GM19455 (cell line): ENCODE results near the gene HDAC4.
"Not testable (repeated sequence)": the region's sequence is repeated elsewhere in the genome, so short reads cannot be mapped to it uniquely, and the experiment has no call there.

Source experiments
- ATAC-seq: cut with Tn5 transposase; IDR thresholded peaks from one replicate; pipeline ENCODE4 v1.9.1; 2021; ENCODE audit not compliant: unreplicated experiment

Gene HDAC4

DNA sequence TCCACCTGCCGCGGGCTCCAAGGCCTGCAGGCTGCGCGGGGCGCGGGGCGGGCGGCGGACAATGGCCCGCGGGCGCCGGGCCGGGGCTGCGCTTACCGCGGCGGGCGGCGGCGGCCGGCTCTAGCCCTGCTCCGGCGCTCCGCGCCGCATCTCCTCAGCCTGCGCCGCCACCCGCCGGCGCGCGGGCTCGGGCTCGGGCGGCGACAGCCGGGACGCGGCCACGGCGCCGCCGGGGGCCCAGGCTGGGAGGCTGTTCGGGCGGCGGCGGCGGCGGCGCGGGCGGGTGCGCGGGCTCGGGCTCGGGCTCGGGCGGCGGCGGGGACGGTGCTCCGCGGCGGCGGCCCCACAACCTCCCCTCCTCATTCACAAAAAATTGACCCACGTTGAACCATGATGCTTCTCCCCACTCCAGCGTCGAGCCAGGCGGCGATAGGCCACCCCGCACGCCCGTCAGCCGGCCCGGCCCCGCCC lies at the start of gene HDAC4:
Gene HDAC4 (minus strand): TSS at position 425 of the 471 bp plus-strand sequence. CDS start 48,321 bp downstream, outside the sequence.
- peak; percentile 7 for ATAC-seq

GRCh38 chr2:239449468-239449867 lies 48.6 kb upstream of the HDAC4 start:
- not testable (repeated sequence) for ATAC-seq

GRCh38 chr2:239445771-239446524 lies 45.1 kb upstream of the HDAC4 start:
- ATAC-seq = no peak

GRCh38 chr2:239444626-239445577 lies 44.1 kb upstream of the HDAC4 start:
- ATAC-seq = no peak

DNA sequence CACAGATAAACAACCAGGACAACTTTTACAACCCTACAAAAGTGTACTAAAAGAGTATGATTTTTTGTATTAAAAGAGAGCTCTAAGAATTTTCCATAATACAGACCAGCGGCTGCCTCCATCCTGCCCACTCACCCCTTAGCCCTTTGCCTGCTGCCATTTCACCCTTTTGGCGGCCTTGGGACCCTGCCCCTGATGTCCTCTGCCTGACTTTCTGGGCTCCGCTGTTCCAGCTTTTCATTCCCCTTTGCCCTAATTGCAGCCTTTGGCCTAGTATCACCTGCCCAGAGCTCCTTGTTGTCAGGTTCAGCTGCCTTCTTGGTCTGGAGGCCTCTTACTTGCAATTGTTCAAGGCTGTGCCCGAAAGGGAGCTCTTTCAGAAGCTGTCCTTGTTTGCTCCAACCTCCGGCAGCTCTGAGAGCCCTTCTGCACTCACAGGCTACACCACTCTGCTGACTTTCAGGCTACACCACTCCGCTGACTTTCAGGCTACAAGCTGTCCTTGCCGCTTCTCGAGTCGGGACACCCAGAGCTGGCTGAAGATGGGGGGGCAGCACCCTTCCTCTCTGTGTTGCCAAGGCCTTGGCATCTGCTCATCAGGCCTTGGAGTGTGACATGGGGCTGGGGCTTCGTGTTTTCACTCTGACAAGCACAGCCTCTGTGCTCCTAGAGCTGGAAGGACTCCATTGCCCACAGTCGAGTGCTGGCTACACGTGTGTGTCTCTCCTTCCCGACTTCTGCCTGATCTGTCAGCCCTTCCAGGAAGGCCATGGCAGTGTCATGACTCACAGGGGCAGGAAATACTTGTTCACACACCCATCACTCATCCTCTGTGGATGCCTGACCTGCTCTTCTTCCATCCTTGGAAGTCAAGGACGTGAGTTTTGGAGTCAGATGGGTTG lies 43.1 kb upstream of the HDAC4 start:
- no peak for ATAC-seq

- no peak for ATAC-seq
These were observed 42.3 kb upstream of the HDAC4 start for GRCh38 chr2:239443102-239443620.

GRCh38 chr2:239442192-239442591 lies 41.4 kb upstream of the HDAC4 start:
- ATAC-seq = no peak

- no peak for ATAC-seq
These were observed 40.6 kb upstream of the HDAC4 start for GRCh38 chr2:239441261-239442078.

DNA sequence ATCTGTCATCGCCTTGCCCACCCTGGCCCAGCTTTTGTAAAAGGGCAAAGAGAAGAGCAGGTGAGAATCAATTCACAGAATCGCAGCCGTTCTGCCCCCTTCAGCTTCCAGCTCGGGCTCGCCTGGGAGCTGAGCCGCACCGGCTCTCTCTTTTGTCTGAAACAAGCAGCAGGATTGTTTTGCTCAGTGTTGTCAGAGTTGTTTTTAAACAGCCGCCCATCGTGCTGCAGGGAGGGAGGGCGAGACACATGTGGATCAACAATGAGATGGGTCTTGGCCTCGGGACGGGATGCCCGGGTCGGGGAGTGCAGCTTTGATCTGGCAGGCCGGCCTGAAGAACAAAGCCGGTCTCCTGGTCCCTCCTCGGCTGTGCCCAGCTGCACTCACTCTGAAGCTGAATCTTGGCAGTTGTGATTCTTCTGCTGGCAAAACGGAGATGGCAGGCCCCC lies 39.7 kb upstream of the HDAC4 start:
- no peak for ATAC-seq

GRCh38 chr2:239439754-239440315 lies 39.0 kb upstream of the HDAC4 start:
- no peak for ATAC-seq

- no peak for ATAC-seq
These were observed 38.4 kb upstream of the HDAC4 start for GRCh38 chr2:239438995-239439753.

- ATAC-seq = no peak
These were observed 37.5 kb upstream of the HDAC4 start for GRCh38 chr2:239438368-239438767.

- ATAC-seq = no peak
These were observed 36.0 kb upstream of the HDAC4 start for GRCh38 chr2:239436669-239437335.

- ATAC-seq = no peak
These were observed 35.3 kb upstream of the HDAC4 start for GRCh38 chr2:239436076-239436475.

DNA sequence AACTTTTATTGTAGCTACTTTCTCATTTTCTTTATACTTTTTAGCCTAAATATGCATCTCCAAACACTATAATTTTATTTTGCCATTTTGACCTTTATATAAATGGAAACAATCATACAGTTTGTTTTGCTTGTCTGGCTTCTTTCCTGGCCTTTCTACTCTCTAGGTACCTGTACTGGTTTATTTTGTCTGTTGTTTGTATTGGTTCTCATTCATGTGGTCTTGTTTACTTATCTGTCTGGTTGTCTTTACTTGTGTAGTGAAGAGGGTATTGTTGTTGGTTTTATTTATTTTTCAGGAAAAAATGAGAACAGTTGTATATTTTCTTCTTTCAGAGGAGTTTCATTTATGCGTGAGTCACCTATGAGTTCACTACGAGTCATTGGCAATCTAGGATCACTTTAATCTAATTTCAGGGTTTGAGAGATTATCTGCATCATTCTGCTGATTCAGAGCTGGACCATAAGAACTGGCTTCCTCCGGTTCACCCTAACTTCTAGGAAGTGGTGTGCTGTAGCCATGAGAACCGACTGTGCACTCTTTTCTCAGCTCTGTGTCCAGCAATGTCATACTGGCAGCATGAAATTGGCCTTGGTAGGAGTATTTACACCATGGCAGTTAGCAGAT lies 33.1 kb upstream of the HDAC4 start:
- ATAC-seq = no peak

DNA sequence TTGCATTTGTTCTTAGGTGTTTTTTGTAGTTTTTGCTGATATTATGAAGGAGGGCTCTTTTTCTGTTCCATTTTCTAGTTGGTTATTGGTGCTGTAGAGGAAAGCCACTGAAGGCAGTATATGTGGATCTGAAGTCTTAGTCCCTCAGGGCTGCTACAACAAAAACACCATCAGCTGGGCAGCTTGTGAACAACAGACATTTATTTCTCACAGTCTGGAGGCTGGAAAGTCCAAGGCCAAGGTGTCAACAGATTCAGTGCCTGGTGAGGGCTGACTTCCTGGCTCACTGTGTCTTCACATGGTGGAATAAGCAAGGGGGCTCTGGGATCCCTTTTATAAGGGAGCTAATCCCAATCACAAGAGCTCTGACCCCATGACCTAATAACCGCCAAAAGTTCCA lies 31.4 kb upstream of the HDAC4 start:
- ATAC-seq = no peak

- no peak for ATAC-seq
These were observed 30.7 kb upstream of the HDAC4 start for GRCh38 chr2:239431536-239431935.
